AG09309 (cell line): Measurements from ENCODE around the gene SYCE3.
A peak's percentile ranks its signal among the peaks of the same experiment; 100 is the strongest.

Source experiments
- DNase-seq: peaks from one replicate; pipeline ENCODE4 v3.0.0-alpha.2; 2010; ENCODE audit warnings: low read depth
- H3K4me3 ChIP-seq: 2 replicates; pipeline ENCODE4 v1.5.1; 2011; ENCODE audit warnings: mild to moderate bottlenecking, low read depth, low read length, moderate library complexity; ENCODE audit not compliant: control insufficient read depth
- CTCF ChIP-seq: IDR thresholded peaks from 2 replicates; pipeline ENCODE4 v1.5.1; 2011; ENCODE audit warnings: mild to moderate bottlenecking, low read depth, low read length, inconsistent platforms; ENCODE audit not compliant: insufficient read depth, control insufficient read depth; ENCODE audit errors: missing control alignments

SYCE3 gene

GRCh38 chr22:50508897-50509296 lies 53.8 kb downstream of the SYCE3 start:
- peak overlapping the region; percentile 84 for H3K4me3 ChIP-seq
- TF ChIP-seq CTCF: no peak
- no peak for DNase-seq

- H3K4me3 ChIP-seq: peak within 1 kb of the TSS; percentile 100
- peak; percentile 76 for DNase-seq
- TF ChIP-seq CTCF: no peak
These were observed 54.5 kb downstream of the SYCE3 start, which contains the start of gene NCAPH2 for GRCh38 chr22:50507991-50508884. Gene NCAPH2, plus strand, starts transcription at chr22:50508224. Its CDS starts 114 bp downstream, at chr22:50508338.

- H3K4me3 ChIP-seq: peak within 1 kb of the TSS; percentile 100
- DNase-seq: peak; percentile 11
- peak; percentile 5 for TF ChIP-seq CTCF
These were observed 55.2 kb downstream of the SYCE3 start, which contains the start of gene LMF2 for GRCh38 chr22:50507421-50507990. Gene LMF2, minus strand, starts transcription at chr22:50507702. Its CDS starts 27 bp downstream, at chr22:50507675.

GRCh38 chr22:50506611-50507420 lies 55.9 kb downstream of the SYCE3 start:
- H3K4me3 ChIP-seq: peak overlapping the region; percentile 100
- no peak for DNase-seq
- no peak for TF ChIP-seq CTCF

- DNase-seq: no peak
These were observed 56.7 kb downstream of the SYCE3 start for GRCh38 chr22:50505776-50506610.

More at GRCh38 chr22:50505776-50506610, 56.7 kb downstream of the SYCE3 start:
- H3K4me3 ChIP-seq: peak overlapping the region; percentile 100
- TF ChIP-seq CTCF: no peak
